Heart left ventricle (tissue), 13 donors: ENCODE results near the gene STYXL1.

ENCODE experiments used
- POLR2A ChIP-seq, 2 donors: fragments of 450-650 bp; IDR thresholded peaks; one replicate each; pipeline ENCODE4 v1.6.1; 2017; ENCODE audit warnings: antibody characterized with exemption in 2 of 2, mild to moderate bottlenecking in 2 of 2, moderate library complexity in 2 of 2
- TF ChIP-seq, protein P1 (sequence below), 12 donors: fragments of 200-600 bp; sonication (generic) in 4 of 12; IDR thresholded peaks; one replicate each; pipeline versions ENCODE4 v1.5.0 to v1.8.0; 2018 to 2022; ENCODE audit warnings: antibody characterized with exemption in 12 of 12, mild to moderate bottlenecking in 5 of 12
- donor health status: ischemic (EF 13 %, LVEDD 7.1; RV severe dilation, severe dysfunction).
- donor health status: DM: no; HTN: yes; CAD: no.
- donor health status: DM: no; HTN: no; CAD: no.
- donor health status: ischemic (EF 25% LVEDD 6.9; RV normal size, moderate dysfunction).
- donor health status: ischemic (EF 25% LVEDD 5.7; RV mildly dilated, moderate dysfunction).
- donor health status: ischemic (EF 35%, LVEDD 5.7; RV mildly dilated, moderate dysfunction).
- donor health status: nonischemic (EF 11% LVEDD 7.7; RV severe dilation, severe dysfunction).
- donor health status: DM: yes; HTN: yes; CAD: no.
- donor health status: PGD.
- donor health status: ischemic (EF 29% LVEDD 5.4; RV normal size, mild dysfunction).
- donor health status: nonischemic (EF 23%, LVEDD 6.1; RV moderate dilation, normal function).

DNA sequence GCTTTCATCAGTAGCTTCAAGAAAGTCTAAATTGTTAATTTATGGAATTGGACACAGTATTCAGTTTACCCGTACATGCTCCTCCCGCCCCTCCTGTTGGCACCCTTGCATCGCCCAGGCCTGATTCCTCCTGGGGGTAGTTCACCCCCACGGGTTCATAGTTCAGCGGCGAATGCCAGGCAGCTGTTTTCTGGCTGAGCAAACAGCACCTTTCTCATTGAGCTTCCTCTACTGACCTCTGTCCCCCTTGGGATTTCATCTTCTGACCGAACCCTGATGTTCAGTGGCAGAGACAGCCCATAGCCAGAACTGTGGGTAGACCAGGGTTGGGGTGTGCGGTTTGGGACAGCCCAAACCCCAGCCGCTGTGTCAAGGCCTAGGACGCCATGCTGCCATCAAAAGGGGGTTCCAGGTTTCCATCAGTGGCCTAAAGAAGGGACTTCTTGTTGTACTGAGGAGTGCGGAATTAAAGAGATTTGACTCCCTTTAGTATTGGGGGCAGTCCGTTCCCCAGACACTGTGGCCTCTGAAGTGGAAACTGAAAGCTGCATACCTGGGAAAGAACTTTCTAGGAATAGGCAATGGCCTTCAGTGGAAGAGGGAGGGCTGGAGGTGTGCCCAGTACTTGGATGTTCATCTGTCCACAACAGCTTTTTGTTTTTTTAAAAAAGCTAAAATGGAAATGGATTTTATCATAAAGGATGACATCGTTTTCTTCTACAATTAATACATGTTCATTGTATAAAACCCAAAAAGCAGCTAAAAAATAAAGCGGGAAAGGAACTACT lies 19.1 kb upstream of the STYXL1 start:
- TF ChIP-seq, protein P1, sequence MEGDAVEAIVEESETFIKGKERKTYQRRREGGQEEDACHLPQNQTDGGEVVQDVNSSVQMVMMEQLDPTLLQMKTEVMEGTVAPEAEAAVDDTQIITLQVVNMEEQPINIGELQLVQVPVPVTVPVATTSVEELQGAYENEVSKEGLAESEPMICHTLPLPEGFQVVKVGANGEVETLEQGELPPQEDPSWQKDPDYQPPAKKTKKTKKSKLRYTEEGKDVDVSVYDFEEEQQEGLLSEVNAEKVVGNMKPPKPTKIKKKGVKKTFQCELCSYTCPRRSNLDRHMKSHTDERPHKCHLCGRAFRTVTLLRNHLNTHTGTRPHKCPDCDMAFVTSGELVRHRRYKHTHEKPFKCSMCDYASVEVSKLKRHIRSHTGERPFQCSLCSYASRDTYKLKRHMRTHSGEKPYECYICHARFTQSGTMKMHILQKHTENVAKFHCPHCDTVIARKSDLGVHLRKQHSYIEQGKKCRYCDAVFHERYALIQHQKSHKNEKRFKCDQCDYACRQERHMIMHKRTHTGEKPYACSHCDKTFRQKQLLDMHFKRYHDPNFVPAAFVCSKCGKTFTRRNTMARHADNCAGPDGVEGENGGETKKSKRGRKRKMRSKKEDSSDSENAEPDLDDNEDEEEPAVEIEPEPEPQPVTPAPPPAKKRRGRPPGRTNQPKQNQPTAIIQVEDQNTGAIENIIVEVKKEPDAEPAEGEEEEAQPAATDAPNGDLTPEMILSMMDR (IDR thresholded peaks at IDR 0.05): no peak
- no peak for TF ChIP-seq POLR2A (IDR thresholded peaks at IDR 0.05)
